Left ventricle myocardium inferior (tissue), 1 donor: ENCODE data around the gene AMOTL1. TPM values are rescaled to one million over a fixed set of nuclear protein-coding genes. Genes with fewer than 3 reads are reported as not detected.

Experiments
- DNase-seq: peaks from one replicate; pipeline ENCODE4 v3.0.0-alpha.2; 2020
- H3K27ac ChIP-seq: fragments of 200-600 bp; replicated peaks from 2 replicates; pipeline ENCODE4 v1.8.0; 2021
- H3K27me3 ChIP-seq: fragments of 200-600 bp; 2 replicates; pipeline ENCODE4 v1.8.0; 2021; ENCODE audit warnings: low read depth
- H3K36me3 ChIP-seq: fragments of 200-600 bp; 2 replicates; pipeline ENCODE4 v1.8.0; 2021
- H3K4me1 ChIP-seq: fragments of 200-600 bp; 2 replicates; pipeline ENCODE4 v1.8.0; 2021
- H3K4me3 ChIP-seq: fragments of 200-600 bp; 2 replicates; pipeline ENCODE4 v1.8.0; 2021; ENCODE audit warnings: mild to moderate bottlenecking, moderate library complexity
- H3K9me3 ChIP-seq: fragments of 200-600 bp; replicated peaks from 2 replicates; pipeline ENCODE4 v1.8.0; 2021
- CTCF ChIP-seq: fragments of 200-600 bp; IDR thresholded peaks from 2 replicates; pipeline ENCODE4 v1.8.0; 2021; ENCODE audit warnings: antibody characterized with exemption, mild to moderate bottlenecking, borderline replicate concordance
- intact Hi-C: fragments of 100-400 bp; cut with micrococcal nuclease; formaldehyde crosslinking; loops from one replicate; pipeline ENCODE4 v1.11.0; 2022
- total RNA-seq: library from RNA; stranded (reverse); fragmentation: NEBNext Ultra II Directional; extraction: Animal tissue kit (Norgen Biotek cat#: 25700); gene quantifications from one replicate; pipeline ENCODE4 v1.2.1, GENCODE V29; 2021
- donor health status: DM: no; HTN: yes; CAD: no; lungs with severe emphysema.

Gene AMOTL1
- total RNA-seq, 1 donor from 2014 or later: 61.1 TPM

GRCh38 chr11:94862926-94863880 is 95.0 kb downstream of the AMOTL1 start:
- H3K36me3 ChIP-seq: peaks cover 87% of the 10 kb centered on the region
- no peak for DNase-seq

GRCh38 chr11:94864506-94865045 is 96.4 kb downstream of the AMOTL1 start:
- Histone ChIP-seq H3K9me3 (no peaks in the 10 kb centered on the region), H3K27me3 (no peaks in the 10 kb centered on the region), H3K4me3 (no peak overlapping the region), H3K4me1 (no peaks in the 10 kb centered on the region), H3K36me3 (peaks cover 87% of the 10 kb centered on the region), H3K27ac (no peak overlapping the region)
- DNase-seq: no peak
- TF ChIP-seq CTCF: no peak
- intact Hi-C loops: no loop called here

More at GRCh38 chr11:94862926-94863880, 95.0 kb downstream of the AMOTL1 start:
- H3K4me3 ChIP-seq: no peak overlapping the region
- H3K27me3 ChIP-seq: no peaks in the 10 kb centered on the region
- H3K4me1 ChIP-seq: no peaks in the 10 kb centered on the region
- intact Hi-C loops: no loop called here
- TF ChIP-seq CTCF: no peak
- no peaks in the 10 kb centered on the region for H3K9me3 ChIP-seq
- no peak overlapping the region for H3K27ac ChIP-seq

GRCh38 chr11:94866231-94866822 is 98.2 kb downstream of the AMOTL1 start:
- intact Hi-C loops: no loop called here
- H3K4me1 ChIP-seq: no peaks in the 10 kb centered on the region
- TF ChIP-seq CTCF: no peak
- H3K27me3 ChIP-seq: no peaks in the 10 kb centered on the region
- H3K27ac ChIP-seq: no peak overlapping the region
- H3K4me3 ChIP-seq: no peak overlapping the region
- H3K9me3 ChIP-seq: no peaks in the 10 kb centered on the region
- DNase-seq: no peak
- H3K36me3 ChIP-seq: peaks cover 87% of the 10 kb centered on the region

- H3K4me1 ChIP-seq: no peaks in the 10 kb centered on the region
- peaks cover 88% of the 10 kb centered on the region for H3K36me3 ChIP-seq
- H3K27me3 ChIP-seq: no peaks in the 10 kb centered on the region
- no peak for TF ChIP-seq CTCF
- H3K4me3 ChIP-seq: no peak overlapping the region
- intact Hi-C loops: no loop called here
- H3K9me3 ChIP-seq: no peaks in the 10 kb centered on the region
- H3K27ac ChIP-seq: no peak overlapping the region
- DNase-seq: no peak
These were observed 99.0 kb downstream of the AMOTL1 start for GRCh38 chr11:94866936-94867795.

GRCh38 chr11:94868468-94868867 is 100.3 kb downstream of the AMOTL1 start:
- intact Hi-C loops: no loop called here
- Histone ChIP-seq H3K9me3 (no peaks in the 10 kb centered on the region), H3K4me1 (peaks cover under 1% of the 10 kb centered on the region), H3K27ac (no peak overlapping the region), H3K27me3 (no peaks in the 10 kb centered on the region), H3K36me3 (peaks cover 100% of the 10 kb centered on the region), H3K4me3 (no peak overlapping the region)
- no peak for TF ChIP-seq CTCF
- no peak for DNase-seq
